Measurements from ENCODE around the gene TALDO1. TPM values are rescaled to one million over a fixed set of nuclear protein-coding genes. Genes with fewer than 3 reads are reported as not detected.

The TALDO1 gene
- 100 to 1,000 TPM; 131 to 255 TPM for total RNA-seq

DNA sequence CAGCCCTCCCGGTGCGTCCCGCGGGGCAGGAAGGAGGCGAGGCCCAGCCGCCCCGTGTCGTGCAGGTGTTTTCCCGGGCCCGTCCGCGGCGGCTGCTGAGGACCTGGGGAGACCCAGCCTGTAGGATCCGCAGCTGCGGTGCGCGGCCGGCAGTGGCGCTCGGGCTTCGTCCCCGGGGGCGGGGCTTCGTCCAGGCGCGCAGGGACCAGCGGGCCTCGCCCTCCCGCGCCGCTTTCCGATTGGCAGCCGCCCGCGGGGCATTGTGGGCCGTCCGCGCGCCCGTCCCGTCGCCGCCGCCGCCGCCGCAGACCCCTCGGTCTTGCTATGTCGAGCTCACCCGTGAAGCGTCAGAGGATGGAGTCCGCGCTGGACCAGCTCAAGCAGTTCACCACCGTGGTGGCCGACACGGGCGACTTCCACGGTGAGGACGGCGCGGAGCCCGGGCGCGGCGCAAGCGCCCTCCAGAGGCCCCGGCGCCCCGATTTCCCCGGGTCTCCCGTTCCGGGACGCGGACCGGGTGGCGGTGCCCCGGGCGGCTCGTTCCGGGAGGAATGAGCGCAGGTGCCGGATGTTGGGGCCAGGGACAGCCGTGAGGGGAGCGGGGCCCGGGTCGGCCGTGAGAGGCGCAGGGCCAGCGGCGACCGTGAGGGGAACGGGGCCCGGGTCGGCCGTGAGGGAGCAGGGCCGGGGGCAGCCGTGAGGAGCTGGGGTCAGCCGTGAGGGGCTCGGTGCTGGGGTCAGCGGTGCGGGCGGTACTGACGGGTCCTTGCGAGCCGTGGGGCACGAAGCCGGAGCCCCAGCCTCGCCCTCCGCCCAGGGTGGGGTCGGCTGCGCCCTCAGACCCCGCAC, at the start of gene TALDO1:
TSS of gene TALDO1 (plus strand) at position 307 of the 849 bp plus-strand sequence. CDS start at position 325, 18 bp downstream.
- H3K4me3 Mint-ChIP-seq = peak within 1 kb of the TSS; percentile 86
- ATAC-seq (replicated peaks) = peak; percentile 96
- H3K36me3 Mint-ChIP-seq (ENCODE audit: low read depth) = no peaks in the 10 kb centered on the region
- H3K27me3 Mint-ChIP-seq = no peaks in the 10 kb centered on the region
- H3K27ac Mint-ChIP-seq = peak within 1 kb of the TSS; percentile 78
- H3K9me3 Mint-ChIP-seq = no peaks in the 10 kb centered on the region
- H3K4me1 Mint-ChIP-seq = no peaks in the 10 kb centered on the region

DNA sequence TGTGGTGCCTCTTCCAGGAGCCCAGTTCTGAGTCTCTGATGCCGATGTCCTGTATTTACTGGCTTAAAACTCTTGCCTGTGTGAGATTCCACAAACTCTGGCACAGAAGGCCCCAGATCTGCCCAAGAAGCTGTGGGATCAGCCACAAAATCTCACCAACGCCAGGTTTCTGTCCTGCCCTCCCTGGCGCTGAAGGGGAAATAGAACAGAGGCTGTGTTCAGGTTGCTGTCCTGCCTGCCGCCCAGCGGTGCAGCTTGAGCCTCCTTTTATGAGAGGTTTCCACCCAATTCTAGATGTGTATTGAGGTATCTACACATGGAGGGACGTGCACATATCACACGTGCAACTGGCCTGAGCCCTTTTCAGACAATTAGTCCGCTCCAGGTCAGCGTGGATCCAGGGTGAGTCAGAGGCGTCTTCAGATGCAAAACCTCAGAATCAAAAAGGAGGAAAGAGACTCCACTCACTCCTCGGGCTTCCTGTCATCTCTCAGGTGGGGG, 49.4 kb upstream of the TALDO1 start:
- H3K36me3 Mint-ChIP-seq (ENCODE audit: low read depth) = peaks cover 10% of the 10 kb centered on the region
- H3K4me3 Mint-ChIP-seq = peak overlapping the region; percentile 89
- peak overlapping the region; percentile 72 for H3K27ac Mint-ChIP-seq
- H3K9me3 Mint-ChIP-seq = no peaks in the 10 kb centered on the region
- no peak for ATAC-seq (replicated peaks)
- peaks cover 14% of the 10 kb centered on the region for H3K4me1 Mint-ChIP-seq
- no peaks in the 10 kb centered on the region for H3K27me3 Mint-ChIP-seq

DNA sequence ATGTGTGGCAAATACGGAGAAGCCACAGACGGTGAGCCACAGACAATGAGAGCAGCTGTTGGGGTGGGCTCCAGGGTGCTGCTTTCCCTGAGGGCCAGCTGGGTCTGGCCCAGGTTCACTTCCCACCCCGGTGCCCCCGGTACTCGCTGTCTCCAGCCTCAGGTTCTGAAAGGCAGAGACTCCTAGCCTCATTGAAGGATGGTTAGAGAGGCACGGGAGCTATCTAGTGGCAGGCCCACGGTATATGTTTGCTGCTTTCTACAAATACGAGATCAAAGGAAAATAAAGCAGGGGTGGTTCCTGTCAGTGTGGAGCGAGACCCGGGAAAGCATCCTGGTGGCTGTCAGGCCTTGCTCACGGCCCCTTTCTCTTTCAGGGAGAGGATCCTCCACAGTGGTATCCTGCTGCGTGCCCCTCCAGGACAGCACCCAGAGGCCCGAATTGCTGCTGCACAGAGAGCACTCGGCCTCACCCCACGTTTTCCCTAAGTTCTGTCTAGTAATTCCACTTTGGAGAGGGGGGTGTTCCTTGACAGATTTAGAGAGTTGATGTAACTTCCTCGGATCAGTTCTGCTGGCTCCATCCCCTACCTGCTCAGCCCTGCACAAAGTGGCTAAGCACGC, 48.7 kb upstream of the TALDO1 start:
- H3K4me3 Mint-ChIP-seq = no peak overlapping the region

DNA sequence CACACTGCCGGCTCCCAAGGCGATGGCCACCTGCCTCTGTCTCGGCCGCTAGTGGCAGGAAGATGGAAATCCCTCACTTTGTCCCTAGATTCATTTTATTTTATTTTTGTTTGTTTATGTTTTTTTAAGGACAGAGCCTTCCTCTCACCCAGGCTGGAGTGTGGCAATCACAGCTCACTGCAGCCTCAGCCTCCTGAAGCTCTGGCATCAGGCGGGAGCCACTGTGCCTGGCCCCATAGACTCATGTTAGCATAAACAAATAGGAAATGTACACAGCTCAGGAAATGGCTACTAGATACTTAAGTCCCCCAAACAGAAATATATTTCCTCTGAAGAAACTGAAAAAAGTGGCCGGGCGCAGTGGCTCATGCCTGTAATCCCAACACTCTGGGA, 48.2 kb upstream of the TALDO1 start:
- Mint-ChIP-seq H3K36me3 (ENCODE audit: low read depth) (no peaks in the 10 kb centered on the region), H3K27ac (no peak overlapping the region), H3K4me3 (no peak overlapping the region), H3K9me3 (no peaks in the 10 kb centered on the region), H3K4me1 (peaks cover 6% of the 10 kb centered on the region), H3K27me3 (no peaks in the 10 kb centered on the region)
- ATAC-seq (replicated peaks) = no peak

More for the DNA sequence above, 48.7 kb upstream of the TALDO1 start:
- H3K36me3 Mint-ChIP-seq (ENCODE audit: low read depth) = peaks cover 3% of the 10 kb centered on the region
- no peak for ATAC-seq (replicated peaks)
- peaks cover 7% of the 10 kb centered on the region for H3K4me1 Mint-ChIP-seq
- H3K27me3 Mint-ChIP-seq = no peaks in the 10 kb centered on the region
- peak overlapping the region; percentile 72 for H3K27ac Mint-ChIP-seq
- no peaks in the 10 kb centered on the region for H3K9me3 Mint-ChIP-seq

DNA sequence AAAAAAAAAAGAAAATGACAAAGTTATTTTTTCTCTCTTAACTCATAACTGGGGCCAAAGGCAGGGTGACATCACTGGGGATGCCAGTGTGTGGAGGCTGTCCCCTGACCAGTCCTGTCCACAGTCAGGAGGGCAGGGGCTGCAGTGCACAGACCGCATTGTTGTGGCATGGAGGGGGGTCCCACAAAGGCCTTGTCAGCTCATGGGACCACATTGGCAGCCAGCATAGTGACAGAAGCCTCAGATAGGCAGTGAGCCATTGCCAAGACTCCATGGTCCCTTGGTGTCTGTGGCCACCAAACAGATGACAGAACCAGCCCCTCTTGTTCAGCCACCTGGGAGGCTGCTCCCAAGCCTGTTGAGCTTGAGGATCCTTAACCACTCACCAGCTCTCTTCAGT, 47.5 kb upstream of the TALDO1 start:
- Mint-ChIP-seq H3K4me3 (no peak overlapping the region), H3K4me1 (peaks cover 6% of the 10 kb centered on the region), H3K27ac (no peak overlapping the region), H3K9me3 (no peaks in the 10 kb centered on the region), H3K36me3 (ENCODE audit: low read depth) (no peaks in the 10 kb centered on the region), H3K27me3 (no peaks in the 10 kb centered on the region)
- no peak for ATAC-seq (replicated peaks)

DNA sequence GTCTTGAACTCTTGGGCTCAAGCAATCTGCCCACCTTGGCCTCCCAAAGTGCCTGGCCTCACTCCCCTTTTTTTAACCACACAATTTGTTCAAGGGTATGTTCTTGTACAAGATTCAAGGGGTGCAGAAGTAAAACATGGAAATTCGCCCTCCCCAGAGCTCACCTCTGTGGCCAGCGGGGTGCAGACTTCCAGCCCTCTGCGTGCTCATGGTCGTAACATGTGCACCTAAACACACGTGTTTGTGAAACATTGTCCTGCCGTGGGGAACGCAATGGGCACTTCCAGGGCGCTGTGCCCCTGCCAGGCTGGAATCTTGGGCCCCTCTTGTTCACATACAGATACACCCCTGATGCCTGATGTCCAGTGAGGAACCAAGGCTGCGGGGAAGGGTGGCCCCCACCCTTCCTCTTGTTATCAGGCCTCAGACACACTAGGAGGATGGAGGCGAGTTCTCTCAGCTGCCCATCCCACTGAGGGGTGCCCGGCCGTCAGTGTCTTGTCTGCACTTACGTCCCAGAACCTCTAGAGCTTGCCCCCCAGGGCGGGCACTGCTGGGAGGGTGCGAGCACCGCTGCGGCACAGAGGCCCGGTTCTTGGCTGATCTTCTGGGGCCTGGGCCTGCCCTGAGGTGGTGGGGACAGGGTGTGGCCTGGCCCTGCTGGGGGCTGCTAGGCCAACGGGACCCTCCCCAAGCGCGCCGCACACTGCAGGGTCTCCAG, 45.4 kb upstream of the TALDO1 start:
- peaks cover 6% of the 10 kb centered on the region for H3K4me1 Mint-ChIP-seq
- no peak overlapping the region for H3K4me3 Mint-ChIP-seq
- H3K27ac Mint-ChIP-seq = no peak overlapping the region
- no peaks in the 10 kb centered on the region for H3K27me3 Mint-ChIP-seq
- no peak for ATAC-seq (replicated peaks)
- H3K36me3 Mint-ChIP-seq (ENCODE audit: low read depth) = no peaks in the 10 kb centered on the region
- H3K9me3 Mint-ChIP-seq = no peaks in the 10 kb centered on the region

DNA sequence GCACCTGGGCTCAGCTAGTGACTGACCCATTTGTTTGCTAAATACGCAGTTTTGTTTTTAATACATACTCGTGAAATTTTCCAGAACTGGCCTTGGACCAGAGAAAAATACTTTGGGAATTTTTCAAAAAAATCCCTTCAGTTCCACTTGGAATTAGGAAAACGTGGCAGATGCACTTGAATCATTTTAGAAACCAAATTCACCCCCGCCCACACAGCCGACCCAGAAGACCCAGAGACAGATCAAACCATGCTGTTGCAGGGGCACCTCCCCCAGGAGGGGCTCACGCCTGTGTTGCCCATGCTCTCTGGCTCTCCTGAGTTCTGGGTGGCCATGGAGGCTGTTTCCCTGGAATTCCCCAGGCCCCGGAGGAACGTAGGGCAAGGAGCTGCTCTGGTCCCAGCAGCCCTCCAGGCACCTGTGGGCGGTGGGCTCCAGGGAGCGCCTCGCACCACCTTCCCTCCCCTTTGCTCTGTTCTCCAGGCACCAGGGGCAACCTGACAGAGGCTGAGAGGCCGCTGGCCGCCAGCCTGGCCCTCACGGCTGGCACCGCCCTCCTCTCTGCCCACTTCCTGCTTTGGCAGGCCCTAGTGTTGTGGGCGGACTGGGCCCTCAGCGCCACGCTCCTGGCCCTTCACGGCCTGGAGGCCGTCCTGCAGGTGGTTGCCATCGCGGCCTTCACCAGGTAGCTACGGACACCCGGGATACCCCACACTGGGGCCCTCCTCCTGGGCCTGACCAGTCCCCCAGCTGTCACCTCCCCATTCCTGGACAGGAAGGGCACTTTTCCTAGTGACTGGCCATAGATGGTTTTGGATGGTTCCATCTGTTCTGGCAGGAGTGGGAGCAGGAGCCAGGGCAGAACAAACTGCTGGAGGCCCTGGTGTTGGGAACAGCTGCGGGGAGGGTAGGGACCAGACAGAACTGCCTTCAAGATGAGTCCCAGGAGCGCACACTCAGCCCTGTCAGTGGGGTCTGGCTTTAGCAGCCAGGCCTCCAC, 44.5 kb upstream of the TALDO1 start:
- Mint-ChIP-seq H3K4me3 (no peak overlapping the region), H3K36me3 (ENCODE audit: low read depth) (no peaks in the 10 kb centered on the region), H3K27me3 (peaks cover 3% of the 10 kb centered on the region), H3K27ac (no peak overlapping the region), H3K4me1 (no peaks in the 10 kb centered on the region), H3K9me3 (no peaks in the 10 kb centered on the region)
- peak; percentile 50 for ATAC-seq (replicated peaks)

DNA sequence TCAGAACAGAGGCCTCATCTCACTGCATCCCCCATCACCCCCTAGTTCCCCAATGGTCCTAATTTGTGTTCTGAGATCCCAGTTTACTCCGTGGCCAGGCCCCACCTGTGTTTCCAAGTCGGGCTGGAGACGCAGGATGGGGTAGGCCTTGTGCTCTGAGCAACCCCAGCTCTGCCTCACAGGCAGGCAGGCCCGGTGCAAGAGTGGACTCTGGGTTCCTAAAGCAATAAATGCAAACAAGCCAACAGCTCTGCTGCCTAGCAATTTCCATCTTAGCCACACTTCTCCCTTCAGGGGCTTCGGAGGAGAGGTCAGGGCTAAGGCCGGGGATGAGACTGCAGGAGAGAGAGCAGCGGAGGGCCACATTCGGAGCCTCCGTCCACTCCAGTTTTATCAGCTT, 43.8 kb upstream of the TALDO1 start:
- Mint-ChIP-seq H3K27ac (no peak overlapping the region), H3K9me3 (no peaks in the 10 kb centered on the region), H3K27me3 (peaks cover 3% of the 10 kb centered on the region), H3K4me3 (no peak overlapping the region), H3K4me1 (no peaks in the 10 kb centered on the region), H3K36me3 (ENCODE audit: low read depth) (no peaks in the 10 kb centered on the region)
- no peak for ATAC-seq (replicated peaks)

DNA sequence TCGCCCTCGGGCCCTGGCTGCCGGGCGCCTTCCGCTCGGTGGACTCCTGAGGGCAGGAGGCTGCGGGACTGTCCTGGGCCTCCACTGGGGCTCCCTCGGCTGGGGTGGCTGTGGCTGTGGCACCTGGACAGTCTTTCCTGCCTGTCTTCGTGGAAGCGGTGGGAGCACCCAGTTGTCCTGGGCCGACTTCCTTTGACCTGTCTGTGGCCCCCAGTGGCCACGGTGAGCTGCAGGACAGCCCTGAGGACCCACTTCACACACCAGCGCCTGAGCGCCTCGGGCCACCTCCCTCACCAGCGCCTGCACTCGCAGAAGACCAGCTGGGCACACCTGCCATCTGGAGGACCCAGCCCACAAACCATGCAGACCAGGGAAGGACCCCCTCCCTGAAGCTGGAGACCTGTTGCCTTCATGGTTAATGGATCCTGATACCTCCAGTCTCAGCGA, 43.0 kb upstream of the TALDO1 start:
- Mint-ChIP-seq H3K27me3 (peaks cover 3% of the 10 kb centered on the region), H3K27ac (no peak overlapping the region), H3K4me3 (no peak overlapping the region), H3K4me1 (no peaks in the 10 kb centered on the region), H3K9me3 (no peaks in the 10 kb centered on the region), H3K36me3 (ENCODE audit: low read depth) (no peaks in the 10 kb centered on the region)
- ATAC-seq (replicated peaks) = no peak

DNA sequence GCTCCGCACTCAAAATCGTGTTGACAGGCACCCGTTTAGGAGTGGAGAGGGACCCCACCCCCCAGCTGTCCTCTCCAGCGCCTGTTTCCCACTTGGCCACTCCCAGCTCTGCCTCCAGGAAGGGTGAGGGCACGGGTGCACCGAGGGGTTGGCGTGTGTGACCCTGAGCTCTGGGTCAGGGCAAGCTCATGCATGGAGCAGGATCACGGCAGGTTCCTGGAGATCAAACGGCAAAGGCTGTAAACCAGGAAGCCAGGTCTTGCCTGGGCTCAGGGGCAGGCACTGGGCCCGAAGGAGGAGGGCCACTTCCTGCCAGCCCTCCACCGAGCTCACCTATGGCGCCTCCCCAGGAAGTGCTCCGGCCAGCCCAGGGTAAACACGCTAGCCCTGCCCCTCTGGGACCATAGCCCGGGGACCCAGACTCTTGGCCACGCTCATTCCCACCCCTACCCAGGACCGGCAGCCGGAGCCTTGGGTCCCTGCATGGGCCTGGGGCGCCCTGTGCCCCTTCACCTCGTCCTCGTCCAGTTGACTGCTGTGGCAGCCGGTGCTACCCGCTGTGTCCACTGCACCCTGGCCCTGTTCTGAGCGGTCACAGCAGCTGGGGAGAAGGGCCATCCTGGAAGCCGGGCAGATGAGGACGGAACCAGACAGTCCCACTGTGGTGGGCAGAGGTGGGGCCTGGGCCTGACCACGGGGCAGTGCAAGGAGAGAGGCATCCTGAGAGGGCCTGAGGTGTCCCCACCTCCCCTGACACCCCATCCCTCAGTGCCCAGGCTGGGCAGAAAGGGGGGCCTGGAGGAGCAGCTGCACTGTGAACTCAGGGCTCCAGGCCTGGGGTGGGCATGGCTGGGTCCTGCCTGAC, 42.3 kb upstream of the TALDO1 start:
- Mint-ChIP-seq H3K27me3 (peaks cover 3% of the 10 kb centered on the region), H3K36me3 (ENCODE audit: low read depth) (no peaks in the 10 kb centered on the region), H3K4me1 (no peaks in the 10 kb centered on the region), H3K9me3 (no peaks in the 10 kb centered on the region), H3K27ac (no peak overlapping the region), H3K4me3 (no peak overlapping the region)
- ATAC-seq (replicated peaks) = no peak

DNA sequence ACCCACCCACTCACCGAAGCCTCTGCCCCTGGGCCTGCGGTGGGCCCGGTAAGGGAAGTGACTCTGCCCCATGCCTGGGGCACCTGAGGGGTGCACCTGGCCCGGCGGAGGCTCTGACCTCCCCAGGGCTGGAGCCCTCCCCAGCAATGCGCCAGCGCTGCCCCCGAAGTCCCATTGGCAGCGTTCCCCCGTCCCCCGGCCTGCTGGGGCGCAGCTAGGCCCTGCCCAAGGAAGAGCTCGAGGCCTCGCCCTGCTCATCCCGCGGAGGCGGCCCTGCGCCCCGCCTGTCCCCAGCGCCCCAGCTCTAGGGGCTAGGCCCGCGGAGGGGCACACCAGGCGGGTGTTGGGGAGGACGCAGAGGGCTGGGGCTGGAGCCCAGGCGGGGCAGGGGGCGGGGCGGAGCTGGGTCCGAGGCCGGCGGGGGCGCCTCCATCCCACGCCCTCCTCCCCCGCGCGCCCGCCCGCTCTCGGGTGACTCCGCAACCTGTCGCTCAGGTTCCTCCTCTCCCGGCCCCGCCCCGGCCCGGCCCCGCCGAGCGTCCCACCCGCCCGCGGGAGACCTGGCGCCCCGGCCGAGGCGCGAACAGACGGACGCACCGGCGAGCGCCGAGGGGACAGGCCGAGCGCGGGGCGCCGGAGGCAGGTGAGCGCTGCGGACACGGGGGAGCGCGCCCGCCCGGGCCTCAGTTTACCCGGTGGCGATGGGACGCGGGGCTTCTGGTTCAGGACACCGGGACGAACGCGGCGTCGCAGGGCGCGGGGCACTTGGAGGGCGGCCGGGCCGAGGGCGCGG, 41.4 kb upstream of the TALDO1 start, which contains the start of gene EPS8L2:
TSS of gene EPS8L2 (plus strand) at position 586 of the 793 bp plus-strand sequence. CDS start 3,177 bp downstream, outside the sequence.
- no peaks in the 10 kb centered on the region for H3K4me1 Mint-ChIP-seq
- peak; percentile 30 for ATAC-seq (replicated peaks)
- H3K27ac Mint-ChIP-seq = no peak within 1 kb of the TSS
- no peaks in the 10 kb centered on the region for H3K36me3 Mint-ChIP-seq (ENCODE audit: low read depth)
- H3K9me3 Mint-ChIP-seq = no peaks in the 10 kb centered on the region
- H3K4me3 Mint-ChIP-seq = no peak within 1 kb of the TSS
- H3K27me3 Mint-ChIP-seq = peaks cover 3% of the 10 kb centered on the region

DNA sequence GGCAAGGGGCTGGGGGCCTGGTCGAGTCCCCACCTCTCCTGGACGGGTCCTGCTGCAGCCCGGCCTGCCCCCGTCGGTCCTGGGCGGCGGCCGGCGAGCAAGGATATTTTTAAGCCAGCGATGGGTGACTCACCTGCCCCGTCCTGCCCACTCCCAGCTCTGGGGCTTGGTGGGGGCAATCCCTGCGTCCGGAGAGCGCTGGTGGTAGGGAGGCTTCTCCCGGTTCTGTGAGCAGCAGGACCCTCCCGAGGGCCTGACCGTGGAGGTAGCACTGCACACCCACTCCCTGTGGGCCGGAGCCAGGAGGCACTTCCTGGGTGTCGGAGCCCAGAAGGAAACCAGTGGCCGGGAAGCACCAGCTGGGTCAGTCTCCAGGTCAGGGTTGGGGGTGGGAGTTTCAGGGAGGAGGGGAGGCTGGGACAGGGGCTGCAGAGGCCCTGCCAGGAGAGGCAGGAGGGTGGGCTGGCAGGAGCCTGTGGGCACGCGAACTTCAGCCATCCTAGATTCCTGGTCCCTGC, 40.8 kb upstream of the TALDO1 start:
- H3K4me1 Mint-ChIP-seq = no peaks in the 10 kb centered on the region
- H3K4me3 Mint-ChIP-seq = no peak overlapping the region
- no peak overlapping the region for H3K27ac Mint-ChIP-seq
- H3K27me3 Mint-ChIP-seq = peaks cover 3% of the 10 kb centered on the region
- peak; percentile 66 for ATAC-seq (replicated peaks)
- H3K9me3 Mint-ChIP-seq = no peaks in the 10 kb centered on the region
- no peaks in the 10 kb centered on the region for H3K36me3 Mint-ChIP-seq (ENCODE audit: low read depth)
